Liver (tissue), 9 donors: ENCODE results near the gene RAB3A. TPM values are rescaled to one million over a fixed set of nuclear protein-coding genes. Genes with fewer than 3 reads are reported as not detected.
A peak's percentile ranks its signal among the peaks of the same experiment; 100 is the strongest.

Experiments
- DNase-seq: peaks from one replicate; pipeline ENCODE4 v3.0.0-alpha.2; 2017; ENCODE audit warnings: low spot score
- H3K27ac ChIP-seq, 2 donors: one replicate each; pipeline ENCODE4 v1.7.0; 2013; ENCODE audit warnings: inconsistent platforms in 2 of 2, low read length in 2 of 2, control low read depth in 1 of 2, low read depth in 1 of 2, mild to moderate bottlenecking in 1 of 2
- H3K27me3 ChIP-seq, 4 donors: one replicate each; pipeline versions ENCODE4 v1.6.1 to v1.7.0; 2013; ENCODE audit warnings: low read length in 3 of 4, inconsistent platforms in 1 of 4, mild to moderate bottlenecking in 1 of 4, moderate library complexity in 1 of 4; ENCODE audit not compliant: control insufficient read depth in 4 of 4, insufficient read depth in 4 of 4
- H3K36me3 ChIP-seq, 4 donors: one replicate each; pipeline versions ENCODE4 v1.6.1 to v1.7.0; 2013; ENCODE audit warnings: low read length in 3 of 4, mild to moderate bottlenecking in 3 of 4, low read depth in 1 of 4, moderate library complexity in 1 of 4; ENCODE audit not compliant: control insufficient read depth in 4 of 4, insufficient read depth in 3 of 4
- H3K4me1 ChIP-seq, 4 donors: one replicate each; pipeline versions ENCODE4 v1.6.1 to v1.7.0; 2013; ENCODE audit warnings: low read length in 3 of 4, mild to moderate bottlenecking in 3 of 4, moderate library complexity in 1 of 4; ENCODE audit not compliant: control insufficient read depth in 4 of 4, insufficient read depth in 4 of 4
- H3K4me3 ChIP-seq, 3 donors: one replicate each; pipeline versions ENCODE4 v1.6.1 to v1.7.0; 2013; ENCODE audit warnings: low read length in 3 of 3, control low read depth in 1 of 3, low read depth in 1 of 3, mild to moderate bottlenecking in 1 of 3
- H3K9ac ChIP-seq, 2 donors: one replicate each; pipeline ENCODE4 v1.7.0; 2013; ENCODE audit warnings: low read length in 2 of 2, mild to moderate bottlenecking in 2 of 2, moderate library complexity in 2 of 2, control low read depth in 1 of 2, low read depth in 1 of 2
- H3K9me3 ChIP-seq, 4 donors: one replicate each; pipeline versions ENCODE4 v1.6.1 to v1.7.0; 2013; ENCODE audit warnings: low read length in 3 of 4; ENCODE audit not compliant: control insufficient read depth in 4 of 4
- FOXA1 ChIP-seq: IDR thresholded peaks from 2 replicates; pipeline ENCODE4 v1.6.1; 2016; ENCODE audit warnings: antibody characterized with exemption
- FOXA2 ChIP-seq: IDR thresholded peaks from 2 replicates; pipeline ENCODE4 v1.6.1; 2016; ENCODE audit warnings: antibody characterized with exemption
- HNF4A ChIP-seq, 2 donors: conservative IDR thresholded peaks; 2 replicates each; pipeline ENCODE4 v1.6.1; 2016; ENCODE audit warnings: antibody characterized with exemption in 2 of 2, mild to moderate bottlenecking in 2 of 2
- JUND ChIP-seq, 2 donors: IDR thresholded peaks; 2 replicates each; pipeline ENCODE4 v1.6.1; 2016; ENCODE audit warnings: antibody characterized with exemption in 2 of 2
- RAD21 ChIP-seq, 2 donors: IDR thresholded peaks; 2 replicates each; pipeline ENCODE4 v1.6.1; 2016; ENCODE audit warnings: antibody characterized with exemption in 2 of 2, mild to moderate bottlenecking in 2 of 2
- RXRA ChIP-seq, 2 donors: IDR thresholded peaks; 2 replicates each; pipeline ENCODE4 v1.6.1; 2017 to 2018; ENCODE audit warnings: antibody characterized with exemption in 2 of 2, mild to moderate bottlenecking in 1 of 2
- SP1 ChIP-seq: IDR thresholded peaks from 2 replicates; pipeline ENCODE4 v1.6.1; 2018; ENCODE audit warnings: antibody characterized with exemption, mild to moderate bottlenecking
- YY1 ChIP-seq: IDR thresholded peaks from 2 replicates; pipeline ENCODE4 v1.6.1; 2016; ENCODE audit warnings: antibody characterized with exemption, mild to moderate bottlenecking
- WGBS: extraction: QIAGEN DNeasy Blood & Tissue Kit; methylation state at CpG from one replicate; pipeline ENCODE4 v1.1.7; 2013; 5-methylcytosine and 5-hydroxymethylcytosine counted together
- polyA plus RNA-seq, 2 donors: library from polyadenylated mRNA; stranded (reverse) in 1 of 2; unstranded in 1 of 2; fragments of 200-250 nt in 1 of 2; fragments of >200 nt in 1 of 2; fragmentation: Nextera tagmentation in 1 of 2; extraction: Ambion mirVana in 1 of 2; gene quantifications; one replicate each; pipeline versions ENCODE4 v1.2.1 to v1.2.3, GENCODE V29; 2013 to 2015
- total RNA-seq, 2 donors: library from RNA; depleted of rRNA; stranded (reverse); fragments of >200 nt; gene quantifications; one replicate each; pipeline ENCODE4 v1.2.3, GENCODE V29; 2014
- TF ChIP-seq, protein P1 (sequence below): fragments of 150-350 bp; IDR thresholded peaks from 2 replicates; pipeline ENCODE4 v1.5.1; 2017; ENCODE audit warnings: improper control_type of control experiment, low read depth, low read length; ENCODE audit not compliant: missing input control
- TF ChIP-seq, protein P2 (sequence below): IDR thresholded peaks from 2 replicates; pipeline ENCODE4 v1.6.1; 2016; ENCODE audit warnings: antibody characterized with exemption
- TF ChIP-seq, protein P3 (sequence below): IDR thresholded peaks from 2 replicates; pipeline ENCODE4 v1.6.1; 2016; ENCODE audit warnings: antibody characterized with exemption
- TF ChIP-seq, protein P4 (sequence below): IDR thresholded peaks from 2 replicates; pipeline ENCODE4 v1.6.1; 2016; ENCODE audit warnings: antibody characterized with exemption
- TF ChIP-seq, protein P5 (sequence below): IDR thresholded peaks from 2 replicates; pipeline ENCODE4 v1.6.1; 2016; ENCODE audit warnings: antibody characterized with exemption, mild to moderate bottlenecking
- donor health status: healthy.
- donor health status: healthy.
- donor health status: healthy.
- donor health status: healthy.
- donor health status: healthy.

RAB3A gene
- total and polyA plus RNA-seq, 4 donors = 0.33 to 1.7 (median 0.79) TPM

DNA sequence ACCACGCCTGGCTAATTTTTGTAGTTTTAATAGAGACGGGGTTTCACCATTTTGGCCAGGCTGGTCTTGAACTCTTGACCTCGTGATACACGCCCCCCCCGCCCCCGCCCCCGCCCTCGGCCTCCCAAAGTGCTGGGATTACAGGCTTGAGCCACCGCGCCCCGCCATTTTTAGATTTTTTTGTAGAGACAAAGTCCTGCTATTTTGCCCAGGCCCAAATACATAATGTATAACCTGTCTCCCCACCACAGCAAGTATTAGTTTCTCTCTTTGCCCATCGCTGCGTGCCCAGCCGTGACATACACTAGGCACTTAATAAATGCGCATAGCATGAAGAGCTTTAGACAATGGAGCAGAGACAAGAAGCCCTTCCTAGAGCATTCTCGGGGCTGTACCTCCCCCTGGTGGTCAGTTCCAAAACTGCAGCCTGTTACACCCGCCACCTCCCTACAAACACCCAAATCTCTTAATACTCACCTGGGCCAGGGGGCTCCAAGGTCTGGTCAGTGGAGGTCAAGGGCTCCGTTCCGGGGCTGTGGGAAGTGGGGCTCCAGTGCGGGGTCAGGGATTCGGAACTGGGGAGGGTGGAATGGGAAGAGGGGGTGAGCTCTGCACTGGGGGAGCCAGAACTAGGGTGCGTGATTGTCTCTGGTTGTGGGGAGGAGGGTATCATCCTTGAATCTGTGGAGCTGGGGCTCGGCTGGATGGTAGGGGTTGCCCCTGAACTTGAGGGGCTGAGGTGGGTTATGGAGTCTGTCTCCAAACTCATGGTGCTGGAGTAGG is 47.9 kb upstream of the RAB3A start:
- H3K9ac ChIP-seq = no peak overlapping the region
- H3K27me3 ChIP-seq = no peaks in the 10 kb centered on the region
- 21% methylated on average over 23 of the region's 23 CpGs for WGBS
- H3K4me3 ChIP-seq = no peak overlapping the region
- DNase-seq = peak; percentile 87
- no peaks in the 10 kb centered on the region for H3K4me1 ChIP-seq
- no peaks in the 10 kb centered on the region for H3K36me3 ChIP-seq
- no peaks in the 10 kb centered on the region for H3K9me3 ChIP-seq
- no peak overlapping the region for H3K27ac ChIP-seq
- TF ChIP-seq SP1 (no peak), RAD21 (IDR thresholded peaks at IDR 0.05) (peak; percentile 96 to 97), FOXA1 (no peak)
- TF ChIP-seq, protein P1, sequence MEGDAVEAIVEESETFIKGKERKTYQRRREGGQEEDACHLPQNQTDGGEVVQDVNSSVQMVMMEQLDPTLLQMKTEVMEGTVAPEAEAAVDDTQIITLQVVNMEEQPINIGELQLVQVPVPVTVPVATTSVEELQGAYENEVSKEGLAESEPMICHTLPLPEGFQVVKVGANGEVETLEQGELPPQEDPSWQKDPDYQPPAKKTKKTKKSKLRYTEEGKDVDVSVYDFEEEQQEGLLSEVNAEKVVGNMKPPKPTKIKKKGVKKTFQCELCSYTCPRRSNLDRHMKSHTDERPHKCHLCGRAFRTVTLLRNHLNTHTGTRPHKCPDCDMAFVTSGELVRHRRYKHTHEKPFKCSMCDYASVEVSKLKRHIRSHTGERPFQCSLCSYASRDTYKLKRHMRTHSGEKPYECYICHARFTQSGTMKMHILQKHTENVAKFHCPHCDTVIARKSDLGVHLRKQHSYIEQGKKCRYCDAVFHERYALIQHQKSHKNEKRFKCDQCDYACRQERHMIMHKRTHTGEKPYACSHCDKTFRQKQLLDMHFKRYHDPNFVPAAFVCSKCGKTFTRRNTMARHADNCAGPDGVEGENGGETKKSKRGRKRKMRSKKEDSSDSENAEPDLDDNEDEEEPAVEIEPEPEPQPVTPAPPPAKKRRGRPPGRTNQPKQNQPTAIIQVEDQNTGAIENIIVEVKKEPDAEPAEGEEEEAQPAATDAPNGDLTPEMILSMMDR = peak; percentile 97

DNA sequence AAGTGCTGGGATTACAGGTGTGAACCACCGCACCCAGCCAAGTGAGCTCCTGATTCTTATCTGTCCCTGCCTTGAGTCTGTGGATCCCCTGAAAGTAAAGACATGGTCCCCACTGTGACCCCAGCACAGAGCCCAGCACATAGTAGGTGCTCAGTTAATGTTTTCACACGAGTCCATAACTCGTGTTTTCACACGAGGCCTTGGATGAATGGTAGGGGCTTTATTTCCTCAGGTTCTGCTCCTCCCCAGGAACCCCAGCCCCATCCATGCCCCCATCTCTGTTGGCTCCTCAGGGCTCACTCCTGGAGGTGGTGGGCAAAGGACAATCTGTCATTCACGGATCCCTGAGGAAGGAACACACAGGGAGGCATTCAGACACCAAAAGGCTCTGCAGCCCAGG is 46.0 kb upstream of the RAB3A start:
- 93% methylated on average over 5 of the region's 5 CpGs for WGBS
- H3K9ac ChIP-seq = no peak overlapping the region
- H3K27ac ChIP-seq = no peak overlapping the region
- no peaks in the 10 kb centered on the region for H3K27me3 ChIP-seq
- no peaks in the 10 kb centered on the region for H3K36me3 ChIP-seq
- H3K9me3 ChIP-seq = no peaks in the 10 kb centered on the region
- DNase-seq = no peak
- TF ChIP-seq, protein P1 = no peak
- no peak for TF ChIP-seq FOXA1
- TF ChIP-seq, protein P2, sequence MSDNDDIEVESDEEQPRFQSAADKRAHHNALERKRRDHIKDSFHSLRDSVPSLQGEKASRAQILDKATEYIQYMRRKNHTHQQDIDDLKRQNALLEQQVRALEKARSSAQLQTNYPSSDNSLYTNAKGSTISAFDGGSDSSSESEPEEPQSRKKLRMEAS = no peak
- TF ChIP-seq, protein P3, sequence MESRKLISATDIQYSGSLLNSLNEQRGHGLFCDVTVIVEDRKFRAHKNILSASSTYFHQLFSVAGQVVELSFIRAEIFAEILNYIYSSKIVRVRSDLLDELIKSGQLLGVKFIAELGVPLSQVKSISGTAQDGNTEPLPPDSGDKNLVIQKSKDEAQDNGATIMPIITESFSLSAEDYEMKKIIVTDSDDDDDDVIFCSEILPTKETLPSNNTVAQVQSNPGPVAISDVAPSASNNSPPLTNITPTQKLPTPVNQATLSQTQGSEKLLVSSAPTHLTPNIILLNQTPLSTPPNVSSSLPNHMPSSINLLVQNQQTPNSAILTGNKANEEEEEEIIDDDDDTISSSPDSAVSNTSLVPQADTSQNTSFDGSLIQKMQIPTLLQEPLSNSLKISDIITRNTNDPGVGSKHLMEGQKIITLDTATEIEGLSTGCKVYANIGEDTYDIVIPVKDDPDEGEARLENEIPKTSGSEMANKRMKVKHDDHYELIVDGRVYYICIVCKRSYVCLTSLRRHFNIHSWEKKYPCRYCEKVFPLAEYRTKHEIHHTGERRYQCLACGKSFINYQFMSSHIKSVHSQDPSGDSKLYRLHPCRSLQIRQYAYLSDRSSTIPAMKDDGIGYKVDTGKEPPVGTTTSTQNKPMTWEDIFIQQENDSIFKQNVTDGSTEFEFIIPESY = no peak
- H3K4me1 ChIP-seq = no peaks in the 10 kb centered on the region
- H3K4me3 ChIP-seq = no peak overlapping the region

DNA sequence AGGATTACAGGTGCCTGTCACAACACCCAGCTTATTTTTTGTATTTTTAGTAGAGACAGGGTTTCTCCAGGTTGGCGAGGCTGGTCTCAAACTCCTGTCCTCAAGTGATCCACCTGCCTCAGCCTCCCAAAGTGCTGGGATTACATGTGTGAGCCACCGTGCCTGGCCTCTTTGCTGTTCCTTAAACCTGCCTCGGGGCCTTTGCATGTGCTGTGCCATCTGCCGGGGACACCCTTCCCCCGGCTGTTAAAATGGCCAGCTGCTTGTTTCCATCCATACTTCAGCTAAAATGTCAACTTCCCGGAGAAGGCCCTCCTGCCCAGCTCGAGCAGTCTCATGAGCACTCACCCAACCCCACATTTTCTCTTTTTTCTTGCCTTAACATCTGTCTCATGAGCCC is 41.5 kb upstream of the RAB3A start:
- H3K9me3 ChIP-seq = no peaks in the 10 kb centered on the region
- DNase-seq = no peak
- no peaks in the 10 kb centered on the region for H3K27me3 ChIP-seq
- no peak overlapping the region for H3K9ac ChIP-seq
- 75% methylated on average over 7 of the region's 7 CpGs for WGBS
- no peak overlapping the region for H3K27ac ChIP-seq
- H3K4me1 ChIP-seq = no peaks in the 10 kb centered on the region
- no peaks in the 10 kb centered on the region for H3K36me3 ChIP-seq
- no peak overlapping the region for H3K4me3 ChIP-seq
- no peak for TF ChIP-seq YY1
- TF ChIP-seq, protein P4, sequence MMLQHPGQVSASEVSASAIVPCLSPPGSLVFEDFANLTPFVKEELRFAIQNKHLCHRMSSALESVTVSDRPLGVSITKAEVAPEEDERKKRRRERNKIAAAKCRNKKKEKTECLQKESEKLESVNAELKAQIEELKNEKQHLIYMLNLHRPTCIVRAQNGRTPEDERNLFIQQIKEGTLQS = no peak
- TF ChIP-seq, protein P1 = no peak
- no peak for TF ChIP-seq HNF4A (conservative IDR thresholded peaks at IDR 0.05)
- no peak for TF ChIP-seq FOXA1
- TF ChIP-seq JUND (IDR thresholded peaks at IDR 0.05) = no peak
- TF ChIP-seq RXRA (IDR thresholded peaks at IDR 0.05) = no peak
- TF ChIP-seq, protein P5, sequence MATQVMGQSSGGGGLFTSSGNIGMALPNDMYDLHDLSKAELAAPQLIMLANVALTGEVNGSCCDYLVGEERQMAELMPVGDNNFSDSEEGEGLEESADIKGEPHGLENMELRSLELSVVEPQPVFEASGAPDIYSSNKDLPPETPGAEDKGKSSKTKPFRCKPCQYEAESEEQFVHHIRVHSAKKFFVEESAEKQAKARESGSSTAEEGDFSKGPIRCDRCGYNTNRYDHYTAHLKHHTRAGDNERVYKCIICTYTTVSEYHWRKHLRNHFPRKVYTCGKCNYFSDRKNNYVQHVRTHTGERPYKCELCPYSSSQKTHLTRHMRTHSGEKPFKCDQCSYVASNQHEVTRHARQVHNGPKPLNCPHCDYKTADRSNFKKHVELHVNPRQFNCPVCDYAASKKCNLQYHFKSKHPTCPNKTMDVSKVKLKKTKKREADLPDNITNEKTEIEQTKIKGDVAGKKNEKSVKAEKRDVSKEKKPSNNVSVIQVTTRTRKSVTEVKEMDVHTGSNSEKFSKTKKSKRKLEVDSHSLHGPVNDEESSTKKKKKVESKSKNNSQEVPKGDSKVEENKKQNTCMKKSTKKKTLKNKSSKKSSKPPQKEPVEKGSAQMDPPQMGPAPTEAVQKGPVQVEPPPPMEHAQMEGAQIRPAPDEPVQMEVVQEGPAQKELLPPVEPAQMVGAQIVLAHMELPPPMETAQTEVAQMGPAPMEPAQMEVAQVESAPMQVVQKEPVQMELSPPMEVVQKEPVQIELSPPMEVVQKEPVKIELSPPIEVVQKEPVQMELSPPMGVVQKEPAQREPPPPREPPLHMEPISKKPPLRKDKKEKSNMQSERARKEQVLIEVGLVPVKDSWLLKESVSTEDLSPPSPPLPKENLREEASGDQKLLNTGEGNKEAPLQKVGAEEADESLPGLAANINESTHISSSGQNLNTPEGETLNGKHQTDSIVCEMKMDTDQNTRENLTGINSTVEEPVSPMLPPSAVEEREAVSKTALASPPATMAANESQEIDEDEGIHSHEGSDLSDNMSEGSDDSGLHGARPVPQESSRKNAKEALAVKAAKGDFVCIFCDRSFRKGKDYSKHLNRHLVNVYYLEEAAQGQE = no peak
- no peak for TF ChIP-seq RAD21 (IDR thresholded peaks at IDR 0.05)
- no peak for TF ChIP-seq FOXA2
- TF ChIP-seq SP1 = no peak
